Heart left ventricle (tissue), 13 donors: ENCODE results near the gene SLC16A10.

ENCODE experiments used
- CTCF ChIP-seq, 12 donors: fragments of 200-600 bp; sonication (generic) in 4 of 12; IDR thresholded peaks; one replicate each; pipeline versions ENCODE4 v1.5.0 to v1.8.0; 2018 to 2022; ENCODE audit warnings: antibody characterized with exemption in 12 of 12, mild to moderate bottlenecking in 5 of 12
- POLR2A ChIP-seq, 2 donors: fragments of 450-650 bp; IDR thresholded peaks; one replicate each; pipeline ENCODE4 v1.6.1; 2017; ENCODE audit warnings: antibody characterized with exemption in 2 of 2, mild to moderate bottlenecking in 2 of 2, moderate library complexity in 2 of 2
- donor health status: ischemic (EF 13 %, LVEDD 7.1; RV severe dilation, severe dysfunction).
- donor health status: DM: no; HTN: yes; CAD: no.
- donor health status: DM: no; HTN: no; CAD: no.
- donor health status: ischemic (EF 25% LVEDD 6.9; RV normal size, moderate dysfunction).
- donor health status: ischemic (EF 25% LVEDD 5.7; RV mildly dilated, moderate dysfunction).
- donor health status: ischemic (EF 35%, LVEDD 5.7; RV mildly dilated, moderate dysfunction).
- donor health status: nonischemic (EF 11% LVEDD 7.7; RV severe dilation, severe dysfunction).
- donor health status: DM: yes; HTN: yes; CAD: no.
- donor health status: PGD.
- donor health status: ischemic (EF 29% LVEDD 5.4; RV normal size, mild dysfunction).
- donor health status: nonischemic (EF 23%, LVEDD 6.1; RV moderate dilation, normal function).

- TF ChIP-seq CTCF (IDR thresholded peaks at IDR 0.05) (no peak), POLR2A (IDR thresholded peaks at IDR 0.05) (no peak)
Measured at GRCh38 chr6:111204881-111205280, 117.6 kb downstream of the SLC16A10 start.
